CD4-positive, alpha-beta T cell treated with Interferon gamma for 1 hour (primary cell): ENCODE results near the gene FSTL4.

Experiments
- DNase-seq: peaks from one replicate; pipeline ENCODE4 v3.0.0-alpha.2; 2020

Gene FSTL4

DNA sequence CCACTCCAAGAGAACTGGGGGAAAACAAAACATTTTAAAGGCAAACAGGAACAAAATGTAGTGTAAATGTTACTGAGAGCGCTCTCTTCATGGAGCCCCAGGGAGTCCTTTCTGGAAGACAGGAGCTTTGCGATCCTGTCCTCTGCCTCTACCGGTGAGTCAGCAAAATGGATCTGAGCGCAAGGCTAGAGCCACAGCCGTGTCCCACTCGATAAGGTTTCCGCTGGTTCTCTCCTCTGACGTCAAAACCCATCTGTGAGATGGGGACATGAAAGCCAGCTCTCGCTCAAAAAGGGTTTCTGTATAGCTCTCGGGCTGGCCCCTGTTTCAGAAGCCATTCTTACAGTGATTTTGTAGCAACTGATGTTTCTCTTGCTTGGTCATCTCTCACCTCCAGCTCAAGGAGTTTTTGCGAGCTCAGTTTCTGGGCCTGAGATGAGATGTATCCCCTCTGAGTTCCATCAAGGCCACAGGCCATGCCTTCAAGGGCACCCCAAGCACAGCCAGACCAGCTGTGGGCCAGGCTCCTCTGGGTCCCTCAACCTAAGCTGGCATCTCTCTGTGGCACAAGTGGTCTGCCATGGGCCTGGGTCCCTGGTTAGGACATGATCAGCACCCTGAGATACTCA is 101.6 kb downstream of the FSTL4 start:
- no peak for DNase-seq

DNA sequence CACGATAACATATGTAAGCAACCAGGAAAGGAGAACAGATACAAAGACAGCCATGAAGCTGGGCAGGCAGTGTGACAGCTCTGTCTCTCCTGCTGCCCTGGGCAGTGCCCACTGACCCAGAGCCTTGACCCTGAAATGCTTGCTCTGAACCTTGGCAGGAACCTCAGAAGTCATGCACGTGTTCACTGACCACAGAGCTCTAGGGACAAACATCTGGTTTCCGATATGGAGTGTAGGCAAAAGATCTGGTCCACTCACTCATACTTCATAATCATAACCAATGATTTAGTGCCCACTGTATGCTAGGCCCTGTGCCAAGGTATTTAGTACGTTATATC is 102.6 kb downstream of the FSTL4 start:
- DNase-seq = no peak

DNA sequence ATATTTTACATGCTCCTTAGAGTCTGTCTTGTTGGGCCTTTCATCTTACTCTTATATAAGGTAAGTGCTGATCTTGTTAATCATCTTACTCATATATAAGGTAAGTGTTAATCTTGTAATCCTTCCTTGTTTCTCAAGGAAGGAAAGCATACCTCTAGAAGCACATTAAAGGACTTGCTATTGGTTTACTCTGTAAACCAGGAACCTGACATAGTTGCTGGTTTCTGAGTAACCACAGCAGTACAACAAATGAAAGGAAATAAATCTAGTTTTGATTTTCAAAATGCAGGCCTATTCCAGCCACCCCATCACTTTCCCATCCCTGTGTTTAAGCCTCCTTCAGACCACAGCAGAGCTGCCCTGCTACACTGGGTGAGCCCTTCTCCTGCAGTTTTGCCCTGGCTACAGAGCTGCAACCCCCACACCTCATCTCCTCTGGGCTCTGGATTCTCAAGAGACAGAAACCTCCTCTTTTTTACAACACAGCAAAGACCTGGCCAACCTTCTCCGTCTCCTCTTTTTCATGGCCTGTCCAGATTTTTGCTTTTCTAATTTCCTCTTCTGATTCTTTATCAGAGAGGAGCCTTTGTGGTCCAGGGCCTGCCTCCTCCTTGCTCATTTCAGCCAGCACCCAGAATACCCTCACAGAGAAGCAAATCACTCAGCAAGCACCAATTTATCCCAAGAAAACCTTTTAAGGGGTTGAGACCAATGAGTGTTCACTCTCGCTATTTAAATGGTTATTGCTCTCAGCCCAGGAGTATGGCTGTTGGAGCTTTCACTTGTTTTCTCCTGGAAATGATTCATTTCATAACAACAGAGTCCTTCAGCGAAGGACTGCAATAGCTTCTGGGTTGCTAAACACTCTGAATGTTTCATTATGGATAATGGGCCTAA is 103.2 kb downstream of the FSTL4 start:
- no peak for DNase-seq

DNA sequence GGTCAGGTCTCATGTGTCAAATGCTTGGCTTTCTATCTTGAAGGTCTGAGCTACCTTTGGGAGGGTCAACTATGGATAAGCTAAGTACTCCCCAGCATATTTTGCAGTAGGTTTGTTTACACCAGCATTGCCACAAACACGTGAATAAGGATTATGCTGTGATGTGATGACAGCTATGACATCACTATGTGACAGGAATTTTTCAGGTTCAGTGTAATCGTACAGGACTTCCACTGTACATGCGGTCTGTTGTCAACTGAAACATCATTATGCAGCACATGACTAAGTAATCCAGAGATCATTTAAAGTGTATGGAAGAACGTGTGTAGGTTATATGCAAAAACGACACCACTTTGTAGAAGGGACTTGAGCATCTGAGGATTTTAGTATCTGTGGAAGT is 104.0 kb downstream of the FSTL4 start:
- no peak for DNase-seq

DNA sequence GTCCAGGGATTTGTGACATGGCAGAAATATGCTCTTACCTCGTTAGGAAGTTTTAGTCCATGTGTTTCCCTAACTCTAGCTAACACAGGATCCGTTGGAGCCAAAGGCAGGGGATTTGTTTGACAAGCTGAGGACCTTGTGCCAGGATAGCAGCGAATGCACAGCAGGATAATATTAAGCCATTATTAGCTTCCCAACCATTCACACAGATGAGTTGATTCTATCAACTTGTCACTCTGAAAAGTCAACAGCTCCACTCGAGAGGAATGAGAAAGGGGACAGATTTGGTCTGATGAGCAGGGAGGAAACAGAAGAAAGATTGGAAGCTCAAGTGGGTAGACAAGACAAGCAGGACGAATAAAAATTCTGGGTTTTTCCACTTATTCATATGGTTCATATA is 106.2 kb downstream of the FSTL4 start:
- no peak for DNase-seq

DNA sequence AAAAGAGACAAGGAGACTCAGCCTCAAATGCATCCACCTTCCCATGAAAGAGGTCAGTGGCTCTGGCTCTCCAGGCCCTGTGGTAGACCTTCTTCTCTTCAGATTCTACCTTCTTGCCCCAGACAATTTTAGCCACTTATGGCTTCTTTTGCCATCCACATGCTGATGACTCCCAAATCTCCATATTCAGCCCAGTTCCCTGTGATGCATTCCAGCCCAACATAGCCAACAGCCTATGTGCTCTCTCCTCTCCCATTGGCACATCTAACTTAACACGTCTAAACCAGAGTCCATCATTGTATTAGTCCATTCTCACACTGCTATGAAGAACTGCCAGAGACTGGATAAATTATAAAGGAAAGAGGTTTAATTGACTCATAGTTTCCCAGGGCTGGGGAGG is 108.8 kb downstream of the FSTL4 start:
- no peak for DNase-seq

DNA sequence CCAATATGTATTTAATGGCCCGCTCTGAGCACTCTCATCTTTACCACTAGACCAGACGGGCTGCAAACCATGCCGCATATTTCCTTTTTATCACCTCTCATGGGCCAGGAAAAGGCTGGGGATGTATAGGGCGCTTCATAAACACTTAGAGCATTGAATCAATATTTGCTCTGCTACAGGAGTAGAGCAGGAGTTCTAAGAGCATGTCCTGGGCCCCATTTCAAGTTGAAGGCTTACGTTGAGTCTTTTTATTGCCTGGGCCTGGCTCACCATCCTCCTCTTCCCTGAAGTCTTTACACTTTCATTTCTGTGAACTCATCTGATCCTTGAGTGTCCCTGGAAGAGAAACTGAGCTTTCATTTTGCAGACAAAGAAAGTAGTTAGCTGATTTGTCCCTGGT is 112.4 kb downstream of the FSTL4 start:
- DNase-seq = no peak

DNA sequence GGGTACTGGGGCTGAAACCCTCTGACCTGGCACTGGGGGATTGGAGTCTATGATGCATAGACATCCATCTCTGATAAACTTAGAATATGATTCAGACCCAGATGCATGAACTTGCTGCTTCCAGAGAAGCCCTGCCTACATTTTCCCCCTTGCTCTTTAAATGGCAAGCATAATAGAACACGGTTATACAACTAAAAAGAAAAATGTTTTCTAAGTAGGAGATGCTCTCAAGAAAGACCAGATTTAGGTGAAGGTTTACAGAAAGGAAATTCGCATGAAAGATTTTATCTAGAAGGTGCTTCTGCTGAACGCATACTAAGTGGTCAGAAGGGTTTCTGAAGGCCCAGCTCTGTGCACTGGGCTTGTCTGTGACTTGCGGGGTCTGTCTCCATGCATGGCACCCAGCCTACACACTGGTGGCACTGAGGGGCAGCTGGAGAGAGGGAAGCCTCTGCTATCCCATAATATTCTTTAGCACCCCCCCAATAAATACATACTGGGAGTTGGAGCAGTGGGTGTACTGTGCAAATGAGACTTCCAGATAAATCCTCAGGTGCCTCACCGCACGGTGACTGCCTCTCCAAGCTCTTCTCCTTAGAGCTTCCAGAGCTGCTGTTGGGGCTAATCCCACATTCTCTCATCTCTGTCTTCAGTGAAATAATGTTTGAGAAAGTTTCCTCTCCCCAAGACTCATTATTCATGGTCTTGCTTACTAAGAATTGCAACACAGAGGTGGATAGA is 114.6 kb downstream of the FSTL4 start:
- DNase-seq = no peak

DNA sequence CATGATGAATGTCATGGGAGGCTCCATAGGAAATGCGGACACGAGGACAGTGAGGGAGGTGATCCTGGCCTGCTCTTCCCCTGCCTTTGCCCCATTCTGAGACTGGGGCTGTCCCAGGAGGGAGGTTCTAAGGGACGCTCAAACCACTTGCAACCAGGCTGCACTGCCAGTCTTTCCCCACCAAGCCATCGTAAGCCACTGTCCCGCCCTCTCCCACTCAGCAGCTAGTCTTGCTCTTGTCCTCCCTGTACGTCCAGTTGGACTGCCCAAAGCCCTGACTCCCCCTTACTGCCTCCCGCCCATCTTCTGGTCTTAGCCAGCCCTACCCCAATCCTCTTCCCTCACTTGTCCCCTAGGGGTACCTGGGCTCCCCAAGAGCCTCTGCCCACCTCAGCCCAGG is 115.7 kb downstream of the FSTL4 start:
- no peak for DNase-seq

DNA sequence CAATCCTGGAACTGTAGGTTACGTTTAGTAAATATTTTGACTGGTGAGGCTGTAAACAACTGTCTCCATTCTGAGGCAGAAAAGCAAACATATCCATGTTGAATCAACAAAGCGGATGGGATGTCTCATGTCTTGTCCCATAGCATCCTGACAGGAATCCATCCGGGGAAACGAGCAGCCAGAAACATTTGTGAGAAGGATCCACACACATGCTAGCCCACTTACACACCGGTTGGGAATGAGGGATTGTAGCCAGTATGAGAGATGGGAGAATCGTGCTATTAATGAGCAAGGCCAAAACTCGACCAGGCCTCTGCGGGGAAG is 117.5 kb downstream of the FSTL4 start:
- DNase-seq = no peak

DNA sequence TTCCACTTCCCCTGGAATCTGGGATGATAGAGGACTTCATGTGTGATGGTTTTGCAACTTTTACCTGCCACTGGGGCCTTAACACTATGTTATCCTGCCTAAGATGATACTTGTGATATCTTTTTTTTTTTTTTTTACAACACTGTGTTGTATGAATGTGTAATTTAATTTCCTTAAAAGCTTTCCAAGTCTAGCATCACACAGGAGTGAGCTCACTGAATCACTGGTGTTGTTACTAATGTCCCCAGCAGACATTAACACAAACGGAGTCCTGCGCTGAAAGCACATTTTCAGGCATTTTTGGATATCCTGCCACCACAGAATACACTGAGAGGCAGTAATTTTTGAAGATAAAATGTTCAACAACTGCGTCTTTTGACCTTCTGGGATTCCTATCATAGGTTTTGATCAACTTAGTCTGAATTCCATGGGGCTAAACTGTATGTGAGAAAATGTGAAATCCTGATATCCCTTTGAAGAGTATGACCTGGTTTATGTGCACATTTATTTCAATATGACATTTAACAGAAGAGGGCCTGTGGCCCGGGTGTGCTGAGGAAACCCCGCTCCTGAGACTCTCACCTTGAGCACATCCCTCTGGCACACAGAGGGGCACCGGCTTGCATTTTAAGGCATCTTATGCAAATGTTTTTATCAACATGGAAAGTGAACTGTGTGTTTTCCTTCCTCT is 118.0 kb downstream of the FSTL4 start:
- DNase-seq = no peak

DNA sequence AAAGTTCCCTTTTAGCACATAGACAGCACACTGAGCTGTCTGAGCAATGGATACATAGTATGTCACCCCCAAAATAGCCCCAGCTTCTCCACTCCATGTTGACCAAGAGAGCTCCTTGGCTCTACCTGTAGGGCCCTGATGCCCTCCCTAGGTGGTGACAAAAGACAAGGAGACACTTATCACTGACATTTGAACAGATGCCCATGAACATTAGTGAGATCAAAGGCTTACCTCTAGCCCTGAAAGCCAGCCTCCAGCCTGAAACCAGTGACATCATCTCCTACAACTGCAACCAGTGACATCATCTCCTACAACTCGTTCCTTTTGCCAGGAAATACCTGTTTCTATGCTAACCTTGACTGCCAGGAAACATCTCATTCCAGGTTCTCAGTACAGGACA is 122.7 kb downstream of the FSTL4 start:
- DNase-seq = no peak

DNA sequence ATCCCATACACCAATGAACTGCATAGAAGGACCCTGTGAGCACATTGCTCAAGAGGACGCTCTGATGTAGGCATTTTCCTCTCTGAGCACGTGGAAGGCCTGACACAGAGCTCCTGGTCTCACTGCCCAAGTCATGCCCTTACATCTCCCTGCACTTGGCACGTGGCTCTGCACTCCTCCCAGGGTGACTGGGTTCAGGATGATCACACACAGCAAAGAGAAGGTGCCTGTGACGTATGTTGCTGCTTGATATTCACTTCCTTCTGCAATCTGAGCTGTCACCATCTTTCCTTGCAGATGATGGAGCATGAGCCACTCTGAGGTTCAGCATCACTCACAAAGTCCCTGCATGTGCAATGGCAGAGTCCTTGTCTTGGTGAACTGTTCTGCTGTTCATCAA is 125.2 kb downstream of the FSTL4 start:
- DNase-seq = no peak

DNA sequence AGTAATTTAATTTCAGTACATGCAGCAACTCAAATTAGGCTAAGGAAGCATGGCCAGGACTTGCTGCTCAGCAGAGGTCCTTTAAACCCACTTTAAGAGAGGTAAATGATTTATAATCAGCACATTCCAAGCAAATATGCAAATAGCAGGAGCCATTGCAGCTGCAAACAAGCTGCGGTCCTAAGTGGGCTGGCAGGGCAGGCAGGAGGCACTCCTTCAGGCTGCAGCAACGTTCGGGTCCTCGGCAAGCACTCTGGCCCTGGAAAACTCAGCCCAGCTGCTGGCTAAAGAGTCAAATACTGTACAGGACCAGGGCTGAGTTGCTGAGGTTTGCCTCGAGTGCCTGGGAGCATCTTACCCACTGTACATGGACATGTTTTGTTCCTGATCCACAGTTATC is 126.9 kb downstream of the FSTL4 start:
- DNase-seq = no peak

DNA sequence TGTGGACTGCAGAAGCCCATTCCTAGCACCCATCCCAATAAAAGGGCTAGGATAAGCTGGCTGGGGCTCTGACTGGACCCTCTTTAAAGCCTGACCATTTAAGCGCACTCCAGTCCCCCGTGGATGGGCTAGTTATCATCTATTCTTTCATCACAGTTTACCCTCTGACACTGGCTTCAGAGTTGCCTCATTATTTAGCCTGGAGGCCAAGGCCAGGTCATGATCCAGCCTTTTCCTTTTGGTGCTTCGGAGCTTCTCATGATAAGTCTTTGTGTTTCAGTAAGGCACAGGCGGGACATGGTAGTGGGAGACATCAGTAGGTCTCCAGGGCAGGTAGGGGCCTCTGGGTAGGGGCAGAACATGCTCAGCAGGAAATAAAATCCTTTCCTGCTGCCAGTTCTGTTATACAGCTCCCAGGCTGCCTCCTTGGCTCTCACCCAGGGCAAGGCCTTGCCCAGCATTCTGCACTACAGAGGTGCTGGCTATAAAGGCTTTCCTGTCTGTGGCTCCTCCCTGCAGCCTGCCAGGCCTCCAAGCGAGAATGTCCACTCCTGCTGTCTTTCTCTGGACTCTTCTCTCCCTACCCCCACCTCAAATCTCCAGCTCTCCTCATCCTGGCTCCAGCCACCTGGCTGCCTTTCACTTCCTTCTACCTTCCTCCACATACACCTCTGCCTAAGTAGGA is 128.8 kb downstream of the FSTL4 start:
- DNase-seq = no peak

DNA sequence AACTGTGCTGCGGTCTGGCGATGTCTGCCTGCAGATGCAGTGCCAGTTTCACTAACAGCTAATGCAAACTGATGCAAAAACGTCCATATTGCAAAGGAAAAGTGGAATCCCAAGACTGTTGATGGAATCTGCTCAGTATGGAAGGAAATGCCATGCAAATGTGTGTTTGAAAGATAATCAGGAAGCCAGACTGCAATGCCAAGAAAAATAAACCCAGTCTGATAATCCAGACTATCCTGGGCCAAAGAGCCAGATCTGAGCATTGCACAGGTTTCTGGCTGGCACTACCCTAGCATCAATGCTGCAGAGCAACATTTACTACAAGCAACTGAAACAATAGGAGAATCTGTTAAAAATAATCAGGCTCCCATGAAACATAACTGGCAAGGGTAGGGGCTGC is 130.3 kb downstream of the FSTL4 start:
- DNase-seq = no peak

DNA sequence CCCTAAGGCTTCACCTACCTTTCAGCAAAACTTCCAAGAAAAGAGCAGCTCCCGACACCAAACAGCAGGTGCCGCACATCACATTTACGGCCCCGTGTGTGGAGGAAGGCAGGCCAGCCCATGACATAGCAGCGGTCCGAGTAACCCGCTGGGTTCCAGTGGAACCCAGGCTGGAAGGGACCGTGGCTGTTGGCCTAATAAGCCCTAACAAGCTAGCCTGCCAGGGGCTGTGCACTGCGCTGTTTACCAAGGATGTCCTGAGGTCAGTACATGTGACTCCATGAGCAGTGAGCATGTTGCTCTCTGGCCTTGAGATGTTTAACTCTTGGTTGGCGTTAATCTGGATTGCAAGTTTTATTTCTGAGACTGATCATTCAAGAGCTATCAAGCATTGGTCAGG is 131.5 kb downstream of the FSTL4 start:
- no peak for DNase-seq

DNA sequence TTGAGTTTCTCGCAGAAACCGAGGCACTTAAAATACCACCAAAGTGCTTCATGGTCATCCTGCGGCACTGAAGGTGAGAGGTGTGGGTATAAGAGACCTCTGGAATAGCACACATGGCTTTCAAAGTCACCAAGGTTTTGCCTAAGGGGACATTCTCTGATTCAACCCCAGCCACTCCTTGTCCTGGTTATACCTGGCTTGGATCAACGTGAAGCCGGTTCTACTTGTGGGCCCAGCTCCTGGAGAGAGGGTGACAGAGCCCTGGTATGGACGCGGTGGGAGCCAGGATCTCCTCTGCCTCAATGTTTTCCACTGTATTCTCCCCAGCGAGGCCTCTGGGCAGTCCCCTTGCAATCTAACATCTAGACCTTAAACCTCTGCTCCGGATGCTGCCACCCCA is 132.0 kb downstream of the FSTL4 start:
- DNase-seq = no peak

DNA sequence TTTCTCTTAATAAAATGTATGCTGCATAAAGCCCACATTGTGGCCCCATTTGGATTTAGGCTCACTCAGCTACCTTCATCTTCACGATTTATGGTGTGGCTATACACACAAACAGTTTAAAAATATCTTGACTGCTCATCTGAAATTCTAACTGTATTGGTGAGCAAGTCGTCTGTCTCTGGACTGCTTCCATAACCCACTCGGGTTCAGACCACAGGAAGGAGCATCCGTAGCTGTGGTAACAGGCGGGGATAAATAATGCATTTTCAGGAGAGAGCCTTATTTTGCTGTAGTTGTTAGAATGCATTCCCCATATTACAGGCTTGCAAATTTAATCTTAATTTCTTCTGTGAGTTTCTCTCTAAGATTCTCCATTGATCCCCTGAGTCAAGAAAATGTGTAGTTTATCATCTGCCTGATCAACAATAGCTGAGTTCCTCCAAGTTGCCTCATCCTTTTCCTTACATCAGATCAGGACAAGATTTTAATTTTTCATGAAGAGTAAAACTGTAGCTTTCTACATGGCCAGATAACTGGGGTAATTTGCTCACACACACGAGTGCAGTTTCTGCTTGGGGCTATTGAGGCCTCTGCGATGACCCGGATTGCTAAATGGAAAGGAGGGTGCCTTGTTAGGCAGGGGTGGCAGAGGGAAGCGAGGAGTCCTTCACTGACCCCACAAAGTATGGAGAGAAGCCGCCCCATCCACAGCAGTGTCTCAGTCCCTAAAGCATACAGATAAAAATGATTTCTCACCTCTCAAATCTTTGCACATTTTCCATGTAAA is 133.9 kb downstream of the FSTL4 start:
- no peak for DNase-seq

DNA sequence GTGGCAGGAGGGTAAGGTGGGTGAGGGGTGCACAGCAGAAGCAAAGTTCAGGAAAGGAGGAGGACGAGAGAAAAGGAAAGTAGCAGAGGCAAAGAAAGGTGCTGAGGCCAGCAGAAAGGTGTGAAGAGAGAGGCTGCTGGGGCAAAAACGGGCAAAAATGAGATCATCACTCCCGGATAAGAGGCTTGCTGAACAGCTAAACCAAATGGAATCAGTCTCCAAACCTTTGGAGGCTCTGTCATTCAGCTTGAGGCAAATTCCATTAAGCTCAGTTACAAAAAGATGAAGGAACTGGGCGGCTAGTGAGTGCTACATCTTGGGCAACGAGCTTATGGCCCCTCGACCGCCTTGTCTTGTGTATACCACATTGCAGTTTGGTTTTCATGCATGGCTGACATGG is 136.4 kb downstream of the FSTL4 start:
- DNase-seq = no peak

DNA sequence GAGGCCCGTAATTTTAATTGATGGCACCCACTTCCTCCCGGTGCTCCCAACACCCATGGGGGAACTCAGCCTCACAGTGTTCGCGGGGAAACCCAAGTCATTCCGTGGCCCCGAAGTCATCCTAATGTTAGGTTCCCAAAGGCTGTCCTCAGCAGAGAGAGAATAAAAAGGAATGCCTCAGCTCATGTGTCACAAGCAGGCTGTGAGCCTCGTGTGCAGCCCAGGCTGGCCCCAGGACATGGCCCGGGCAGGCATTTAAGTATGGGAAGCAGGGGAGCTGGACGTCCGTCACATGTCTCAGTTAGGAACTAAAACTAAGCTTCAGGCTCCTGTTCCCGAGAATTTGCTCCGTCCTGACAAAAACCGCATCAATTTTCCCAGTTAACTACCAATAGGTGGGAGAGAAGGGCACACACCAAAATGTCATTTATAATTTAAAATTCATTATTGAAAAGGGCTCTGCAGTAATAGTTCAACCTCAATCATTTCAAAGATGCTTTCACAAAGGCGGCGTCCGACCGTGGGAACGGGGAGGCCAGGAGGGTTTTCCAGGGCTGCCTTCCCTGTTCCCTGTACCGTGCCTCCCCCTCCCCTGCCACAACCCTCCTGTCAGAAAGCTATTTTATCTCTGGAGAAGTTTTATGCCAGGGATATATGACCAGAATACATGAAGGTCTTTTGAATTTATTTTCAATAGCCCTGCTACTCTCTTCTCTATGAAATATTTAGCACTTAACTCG is 137.3 kb downstream of the FSTL4 start:
- DNase-seq = no peak

DNA sequence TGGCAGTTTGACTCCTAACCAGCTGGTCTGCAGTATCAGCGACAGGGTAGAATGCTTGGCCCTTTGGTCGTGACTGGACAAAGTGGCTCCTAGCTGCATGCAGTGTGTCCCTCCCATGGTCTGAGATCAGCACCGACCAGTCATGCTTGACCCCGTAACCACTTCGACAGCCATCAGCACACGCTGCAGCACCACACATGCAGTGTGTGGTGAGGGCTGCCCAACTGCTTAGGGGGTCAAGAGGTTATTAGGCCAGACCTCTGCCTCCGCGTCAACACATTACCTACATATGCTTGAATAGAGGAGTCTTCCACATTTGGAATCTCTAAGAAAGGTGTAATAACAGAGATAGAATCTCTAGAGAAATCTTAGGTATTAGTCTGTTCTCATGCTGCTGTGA is 139.1 kb downstream of the FSTL4 start:
- DNase-seq = no peak
